ENCODE data around the gene GSTO1.
A peak's percentile ranks its signal among the peaks of the same experiment; 100 is the strongest.

The GSTO1 gene

GRCh38 chr10:104268713-104269645, 14.3 kb downstream of the GSTO1 start, which contains the start of gene GSTO2:
Gene GSTO2, plus strand, starts transcription at chr10:104269184. Its CDS starts 5,732 bp downstream, at chr10:104274916.
- peak; percentile 99 for DNase-seq
- in situ Hi-C loops (cut with MboI; ENCODE audit: low pct_unique_long_range_greater_than_20kb, low sequenced_read_pairs) = no loop called here

- no peak for DNase-seq
- in situ Hi-C loops (cut with MboI; ENCODE audit: low pct_unique_long_range_greater_than_20kb, low sequenced_read_pairs) = no loop called here
These were observed 18.6 kb downstream of the GSTO1 start for GRCh38 chr10:104273286-104273685.

DNA sequence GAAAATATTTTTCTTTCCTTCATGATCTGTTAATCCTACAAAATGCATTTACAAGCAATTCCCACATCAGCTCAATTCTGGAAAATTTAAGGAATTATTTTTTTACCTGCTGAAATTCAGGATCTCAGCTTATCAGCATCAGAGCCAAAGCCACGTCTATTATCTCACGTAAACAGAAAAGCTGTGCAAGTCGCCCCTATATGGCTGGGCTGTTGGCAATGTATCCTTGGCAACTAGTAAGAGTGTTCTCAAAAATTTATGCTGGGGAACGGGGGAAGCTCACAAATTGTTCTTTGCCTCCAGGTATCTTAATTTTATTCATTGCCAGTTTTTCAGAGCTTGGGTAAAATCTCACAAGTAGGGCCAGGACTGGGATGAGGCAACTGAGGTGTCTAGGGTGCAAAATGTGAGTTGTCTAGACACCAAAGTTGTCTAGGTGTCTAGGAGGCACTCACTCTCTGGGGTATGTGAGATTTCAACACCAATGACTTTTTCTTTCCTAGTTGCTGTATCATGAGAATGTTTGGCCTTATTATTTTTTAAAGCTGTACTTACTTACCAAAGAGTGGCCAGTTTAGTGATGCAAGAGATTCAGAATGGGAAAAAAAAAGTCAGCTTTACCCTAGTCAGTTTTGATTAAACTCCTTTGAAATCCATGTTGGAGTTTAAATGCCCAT, 19.3 kb downstream of the GSTO1 start:
- in situ Hi-C loops (cut with MboI; ENCODE audit: low pct_unique_long_range_greater_than_20kb, low sequenced_read_pairs) = no loop called here
- no peak for DNase-seq

DNA sequence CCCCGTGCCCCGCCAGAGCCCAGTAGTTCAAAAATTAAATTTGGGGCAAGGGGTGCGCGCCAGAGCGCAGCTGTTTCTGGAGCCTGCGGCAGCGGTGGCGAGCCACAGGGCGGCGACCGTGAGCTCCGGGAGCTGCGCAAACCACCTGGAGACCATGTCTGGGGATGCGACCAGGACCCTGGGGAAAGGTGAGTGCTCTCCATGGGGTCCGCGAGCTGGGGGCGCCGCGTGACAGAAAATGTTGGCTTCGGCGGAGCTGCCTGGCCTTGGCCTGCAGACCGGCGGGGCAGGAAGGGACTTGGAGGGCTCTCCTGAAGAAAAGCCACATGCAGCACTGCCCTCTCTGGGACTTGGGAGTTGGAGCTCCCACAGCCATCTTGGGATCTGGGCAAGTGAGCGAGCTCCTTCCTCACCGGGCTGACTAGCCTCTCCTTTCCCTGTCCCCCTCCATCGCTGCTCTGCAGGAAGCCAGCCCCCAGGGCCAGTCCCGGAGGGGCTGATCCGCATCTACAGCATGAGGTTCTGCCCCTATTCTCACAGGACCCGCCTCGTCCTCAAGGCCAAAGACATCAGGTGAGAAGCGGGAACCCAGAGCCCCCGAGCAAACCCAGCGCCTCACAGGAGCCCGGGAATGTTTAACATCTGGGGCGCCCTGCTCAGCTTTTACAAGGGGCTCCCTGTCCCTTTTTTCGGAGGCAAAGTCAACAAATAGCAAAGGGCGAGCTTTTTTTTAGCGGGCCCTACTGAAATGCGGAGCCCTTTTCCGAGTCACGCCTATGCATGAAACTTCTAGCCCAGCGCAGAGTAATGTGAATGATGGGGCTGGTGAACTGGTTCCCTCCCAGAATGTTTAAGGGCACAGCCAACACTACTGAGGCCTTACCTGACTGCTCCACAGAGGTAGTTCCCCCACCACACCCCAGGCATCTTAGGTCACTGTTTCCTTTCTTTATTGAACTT, 20.4 kb downstream of the GSTO1 start:
- peak; percentile 57 for DNase-seq
- in situ Hi-C loops (cut with MboI; ENCODE audit: low pct_unique_long_range_greater_than_20kb, low sequenced_read_pairs) = no loop called here

DNA sequence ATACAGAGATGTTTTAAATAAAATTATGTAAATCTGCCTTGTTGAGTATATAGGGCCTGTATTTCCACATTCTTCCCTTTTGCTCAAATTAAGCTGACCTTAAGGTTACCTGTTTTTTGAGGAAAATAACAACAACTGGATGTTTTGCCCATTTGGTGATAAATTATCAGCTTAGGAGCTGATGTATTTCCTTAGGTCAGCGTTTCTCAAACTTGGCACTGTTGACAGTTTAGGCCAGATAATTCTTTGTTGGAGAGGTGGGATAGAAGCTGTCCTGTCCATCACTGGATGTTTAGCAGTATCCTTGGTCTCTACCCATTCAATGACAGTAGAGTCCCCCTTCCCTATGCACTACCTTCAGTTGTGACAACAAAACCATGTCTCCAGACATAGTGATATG, 21.5 kb downstream of the GSTO1 start:
- DNase-seq = no peak
- in situ Hi-C loops (cut with MboI; ENCODE audit: low pct_unique_long_range_greater_than_20kb, low sequenced_read_pairs) = no loop called here

GRCh38 chr10:104277785-104278184, 23.1 kb downstream of the GSTO1 start:
- DNase-seq = no peak
- in situ Hi-C loops (cut with MboI; ENCODE audit: low pct_unique_long_range_greater_than_20kb, low sequenced_read_pairs) = no loop called here

DNA sequence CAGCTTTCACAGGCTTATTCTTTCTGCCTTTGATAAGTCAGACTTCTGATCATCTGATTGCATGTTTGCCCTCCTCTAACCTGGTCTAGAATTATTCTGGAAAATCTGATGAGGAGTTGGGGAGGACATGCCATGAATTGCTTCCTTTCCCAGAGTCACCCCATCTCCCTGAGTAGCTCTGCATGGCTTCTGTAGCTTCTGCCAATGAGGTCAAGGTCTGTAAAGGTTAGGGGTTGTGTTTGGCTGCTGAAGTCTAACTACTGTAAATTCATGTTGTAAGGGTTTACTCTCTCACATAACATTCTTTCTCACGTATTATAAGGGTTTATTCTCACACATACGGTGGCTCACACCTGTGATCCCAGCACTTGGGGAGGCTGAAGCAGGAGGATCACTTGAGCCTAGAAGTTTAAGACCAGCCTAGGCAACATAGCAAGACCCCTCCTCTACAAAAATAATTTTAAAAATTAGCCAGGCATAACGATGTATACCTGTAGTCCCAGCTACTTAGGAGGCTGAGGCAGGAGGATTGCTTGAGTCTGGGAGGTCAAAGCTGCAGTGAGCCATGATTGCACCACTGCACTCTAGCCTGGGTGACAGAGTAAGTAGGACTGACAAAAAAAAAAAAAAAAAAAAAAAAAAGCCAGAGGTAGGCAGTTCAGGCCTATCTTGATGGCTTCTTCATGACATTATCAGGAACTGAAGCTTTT, 25.0 kb downstream of the GSTO1 start:
- no peak for DNase-seq
- in situ Hi-C loops (cut with MboI; ENCODE audit: low pct_unique_long_range_greater_than_20kb, low sequenced_read_pairs) = no loop called here

GRCh38 chr10:104281694-104282093, 27.0 kb downstream of the GSTO1 start:
- in situ Hi-C loops (cut with MboI; ENCODE audit: low pct_unique_long_range_greater_than_20kb, low sequenced_read_pairs) = no loop called here
- no peak for DNase-seq

GRCh38 chr10:104284846-104285245, 30.2 kb downstream of the GSTO1 start:
- in situ Hi-C loops (cut with MboI; ENCODE audit: low pct_unique_long_range_greater_than_20kb, low sequenced_read_pairs) = no loop called here
- DNase-seq = no peak

- in situ Hi-C loops (cut with MboI; ENCODE audit: low pct_unique_long_range_greater_than_20kb, low sequenced_read_pairs) = no loop called here
These were observed 32.2 kb downstream of the GSTO1 start for GRCh38 chr10:104286939-104287338.

GRCh38 chr10:104288355-104288754, 33.7 kb downstream of the GSTO1 start:
- DNase-seq = no peak
- in situ Hi-C loops (cut with MboI; ENCODE audit: low pct_unique_long_range_greater_than_20kb, low sequenced_read_pairs) = no loop called here

More at GRCh38 chr10:104286939-104287338, 32.2 kb downstream of the GSTO1 start:
- DNase-seq = no peak

GRCh38 chr10:104291439-104291951, 36.8 kb downstream of the GSTO1 start:
- DNase-seq = peak; percentile 93
- in situ Hi-C loops (cut with MboI; ENCODE audit: low pct_unique_long_range_greater_than_20kb, low sequenced_read_pairs) = loop anchor here (10.0 kb wide), 1 partner anchor 53 kb away; no protein-coding TSS in a partner anchor

- no peak for DNase-seq
- in situ Hi-C loops (cut with MboI; ENCODE audit: low pct_unique_long_range_greater_than_20kb, low sequenced_read_pairs) = loop anchor here (10.0 kb wide), 1 partner anchor 52 kb away; no protein-coding TSS in a partner anchor
These were observed 38.3 kb downstream of the GSTO1 start for GRCh38 chr10:104293011-104293410.

DNA sequence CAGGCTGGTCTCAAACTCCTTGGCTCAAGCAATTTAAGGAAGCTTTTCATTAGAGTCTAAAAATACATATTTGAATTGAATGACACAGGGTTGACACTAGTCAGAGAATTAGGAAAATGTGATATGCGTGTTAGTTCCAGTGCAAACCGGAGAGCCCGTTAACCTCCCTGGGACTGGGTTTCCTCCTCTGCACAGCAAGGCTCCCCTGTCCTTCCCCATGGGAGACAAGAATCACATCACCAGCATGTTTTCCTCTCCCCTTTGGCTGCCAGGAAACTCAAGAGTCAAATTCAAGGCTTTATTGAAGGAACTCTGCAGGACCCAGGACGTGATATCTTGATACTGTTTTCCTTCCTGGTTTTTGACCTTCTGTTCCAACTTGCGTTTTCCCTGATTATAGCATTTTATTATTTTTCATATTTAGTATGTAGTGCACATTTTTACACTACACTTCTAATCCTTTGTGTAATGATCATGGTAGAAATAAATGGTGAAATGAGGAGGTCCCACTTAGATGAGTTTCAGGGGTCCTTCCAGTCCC, 39.2 kb downstream of the GSTO1 start:
- DNase-seq = no peak
- in situ Hi-C loops (cut with MboI; ENCODE audit: low pct_unique_long_range_greater_than_20kb, low sequenced_read_pairs) = loop anchor here (10.0 kb wide), 1 partner anchor 51 kb away; no protein-coding TSS in a partner anchor

GRCh38 chr10:104296687-104297436, 42.2 kb downstream of the GSTO1 start:
- no peak for DNase-seq
- in situ Hi-C loops (cut with MboI; ENCODE audit: low pct_unique_long_range_greater_than_20kb, low sequenced_read_pairs) = loop anchor here (10.0 kb wide), 1 partner anchor 48 kb away; no protein-coding TSS in a partner anchor

GRCh38 chr10:104297697-104298660, 43.3 kb downstream of the GSTO1 start:
- peak; percentile 55 for DNase-seq
- in situ Hi-C loops (cut with MboI; ENCODE audit: low pct_unique_long_range_greater_than_20kb, low sequenced_read_pairs) = loop anchor here (10.0 kb wide), 1 partner anchor 47 kb away; no protein-coding TSS in a partner anchor

Data from KBM-7 (cell line).